Endodermal cell (in vitro differentiated cells): ENCODE results near the gene GAGE12J. TPM values are rescaled to one million over a fixed set of nuclear protein-coding genes. Genes with fewer than 3 reads are reported as not detected.
A peak's percentile ranks its signal among the peaks of the same experiment; 100 is the strongest.
"Not testable (repeated sequence)": the region's sequence is repeated elsewhere in the genome, so short reads cannot be mapped to it uniquely, and the experiment has no call there.

Experiments used
- DNase-seq: peaks from one replicate; pipeline ENCODE4 v3.0.0-alpha.2; 2017
- H3K27ac ChIP-seq: 2 replicates; pipeline ENCODE4 v1.5.1; 2013; ENCODE audit warnings: mild to moderate bottlenecking, low read depth, low read length, moderate library complexity
- H3K27me3 ChIP-seq: 2 replicates; pipeline ENCODE4 v1.6.1; 2013; ENCODE audit warnings: mild to moderate bottlenecking, low read length, moderate library complexity; ENCODE audit not compliant: insufficient read depth, control insufficient read depth, poor library complexity, severe bottlenecking
- H3K36me3 ChIP-seq: 2 replicates; pipeline ENCODE4 v1.7.0; 2013; ENCODE audit warnings: mild to moderate bottlenecking, low read length, moderate library complexity; ENCODE audit not compliant: control insufficient read depth, insufficient read depth
- H3K4me1 ChIP-seq: one replicate; pipeline ENCODE4 v1.7.0; 2013; ENCODE audit warnings: low read length; ENCODE audit not compliant: control insufficient read depth, insufficient read depth
- H3K4me3 ChIP-seq: 2 replicates; pipeline ENCODE4 v1.5.1; 2013; ENCODE audit warnings: mild to moderate bottlenecking, low read length, moderate library complexity
- H3K9ac ChIP-seq: 2 replicates; pipeline ENCODE4 v1.6.1; 2013; ENCODE audit warnings: mild to moderate bottlenecking, low read length, moderate library complexity; ENCODE audit not compliant: poor library complexity, severe bottlenecking; ENCODE audit errors: extremely low read depth
- H3K9me3 ChIP-seq: 2 replicates; pipeline ENCODE4 v1.6.1; 2013; ENCODE audit warnings: mild to moderate bottlenecking, low read length, moderate library complexity; ENCODE audit not compliant: control insufficient read depth
- H3K27ac Mint-ChIP-seq: 2 replicates; pipeline ENCODE4 v1.8.0; 2020; ENCODE audit warnings: mixed read lengths
- H3K27me3 Mint-ChIP-seq: 2 replicates; pipeline ENCODE4 v1.8.0; 2021; ENCODE audit warnings: mild to moderate bottlenecking, mixed read lengths; ENCODE audit not compliant: insufficient read depth
- H3K36me3 Mint-ChIP-seq: 2 replicates; pipeline ENCODE4 v1.8.0; 2020; ENCODE audit warnings: low read depth, mixed read lengths
- H3K4me1 Mint-ChIP-seq: 2 replicates; pipeline ENCODE4 v1.8.0; 2020; ENCODE audit warnings: mixed read lengths
- H3K4me3 Mint-ChIP-seq: 2 replicates; pipeline ENCODE4 v1.8.0; 2020; ENCODE audit warnings: mild to moderate bottlenecking, moderate library complexity, mixed read lengths
- H3K9me3 Mint-ChIP-seq: 2 replicates; pipeline ENCODE4 v1.8.0; 2020; ENCODE audit warnings: mild to moderate bottlenecking, mixed read lengths
- CTCF ChIP-seq: fragments of 200-600 bp; sonication (generic); conservative IDR thresholded peaks from 2 replicates; pipeline ENCODE4 v1.5.0; 2021; ENCODE audit warnings: antibody characterized with exemption, mild to moderate bottlenecking
- WGBS, 2 experiments: methylation state at CpG; one replicate each; pipeline versions ENCODE4 v1.1.5 to v1.1.7; 2013; ENCODE audit warnings: missing lambda C conversion rate in 2 of 2, mixed read lengths in 1 of 2; ENCODE audit not compliant: insufficient coverage in 1 of 2, insufficient read length in 1 of 2; 5-methylcytosine and 5-hydroxymethylcytosine counted together
- total RNA-seq, 2 donors: library from RNA; stranded (reverse); fragmentation: NEBNext Ultra II Directional in 1 of 2; extraction: Animal tissue kit (Norgen Biotek cat#: 25700) in 1 of 2; gene quantifications; 2 replicates in 1 of 2; 3 replicates in 1 of 2; pipeline ENCODE4 v1.2.1, GENCODE V29; 2021

GAGE12J gene
- total RNA-seq, 2 donors from 2014 or later, result not detected

GRCh38 chrX:49290215-49290614 is 31.6 kb upstream of the GAGE12J start:
- Mint-ChIP-seq H3K27me3 (no peaks in the 10 kb centered on the region), H3K4me3 (no peak overlapping the region), H3K27ac (no peak overlapping the region), H3K36me3 (no peaks in the 10 kb centered on the region), H3K4me1 (no peaks in the 10 kb centered on the region), H3K9me3 (peaks cover 48% of the 10 kb centered on the region)
- Histone ChIP-seq H3K4me1 (no peaks in the 10 kb centered on the region), H3K36me3 (no peaks in the 10 kb centered on the region), H3K27me3 (no peaks in the 10 kb centered on the region), H3K27ac (no peak overlapping the region), H3K9me3 (no peaks in the 10 kb centered on the region), H3K9ac (no peak overlapping the region), H3K4me3 (no peak overlapping the region)
- DNase-seq, result no peak
- WGBS, 2 experiments, result 82 to 92% methylated on average over 2 to 7 of the region's 7 CpGs
- TF ChIP-seq CTCF, result no peak

- H3K9me3 Mint-ChIP-seq, result peaks cover 56% of the 10 kb centered on the region
- Histone ChIP-seq H3K27me3 (no peaks in the 10 kb centered on the region), H3K4me1 (no peaks in the 10 kb centered on the region), H3K27ac (no peak overlapping the region), H3K4me3 (no peak overlapping the region), H3K36me3 (no peaks in the 10 kb centered on the region), H3K9me3 (no peaks in the 10 kb centered on the region), H3K9ac (no peak overlapping the region)
- WGBS, 2 experiments, result 39% methylated on average over 10 of the region's 11 CpGs; no CpG with 5 or more reads in 1 of the 2 experiments
- TF ChIP-seq CTCF, result peak; percentile 74
- no peak overlapping the region for H3K4me3 Mint-ChIP-seq
- H3K27ac Mint-ChIP-seq, result no peak overlapping the region
- peak; percentile 92 for DNase-seq
- no peaks in the 10 kb centered on the region for H3K36me3 Mint-ChIP-seq
- no peaks in the 10 kb centered on the region for H3K27me3 Mint-ChIP-seq
- no peaks in the 10 kb centered on the region for H3K4me1 Mint-ChIP-seq
Measured at GRCh38 chrX:49291615-49292337, 30.1 kb upstream of the GAGE12J start.

GRCh38 chrX:49292400-49293362 is 29.2 kb upstream of the GAGE12J start:
- Histone ChIP-seq H3K27me3 (no peaks in the 10 kb centered on the region), H3K4me1 (no peaks in the 10 kb centered on the region), H3K36me3 (no peaks in the 10 kb centered on the region), H3K9ac (no peak overlapping the region), H3K27ac (no peak overlapping the region), H3K4me3 (no peak overlapping the region), H3K9me3 (no peaks in the 10 kb centered on the region)
- 94 to 100% methylated on average over 1 to 14 of the region's 17 CpGs for WGBS, 2 experiments
- Mint-ChIP-seq H3K27me3 (no peaks in the 10 kb centered on the region), H3K4me3 (no peak overlapping the region), H3K27ac (no peak overlapping the region), H3K9me3 (peaks cover 53% of the 10 kb centered on the region), H3K36me3 (no peaks in the 10 kb centered on the region), H3K4me1 (no peaks in the 10 kb centered on the region)
- no peak for DNase-seq
- TF ChIP-seq CTCF, result no peak

- H3K4me3 Mint-ChIP-seq, H3K9me3 ChIP-seq, H3K36me3 Mint-ChIP-seq, H3K4me1 ChIP-seq, H3K4me3 ChIP-seq, H3K9ac ChIP-seq, H3K27ac ChIP-seq, DNase-seq, H3K27me3 Mint-ChIP-seq, H3K27me3 ChIP-seq, H3K36me3 ChIP-seq, H3K4me1 Mint-ChIP-seq, H3K27ac Mint-ChIP-seq: not testable (repeated sequence)
- peaks cover 72% of the 10 kb centered on the region for H3K9me3 Mint-ChIP-seq
- 86% methylated on average over 4 of the region's 5 CpGs; no CpG with 5 or more reads in 1 of the 2 experiments for WGBS, 2 experiments
Measured at GRCh38 chrX:49299293-49299692, 22.5 kb upstream of the GAGE12J start.
